HEK293T (cell line): ENCODE measurements around the gene GRK7.

Experiments
- CTCF ChIA-PET: fragments of 350-600 bp; formaldehyde crosslinking; extraction: SDS; loops from one replicate; lab custom pipeline; 2021; ENCODE audit warnings: antibody characterized with exemption, inconsistent platforms; lab: Yijun Ruan, JAX
- POLR2A ChIA-PET: fragments of 350-600 bp; formaldehyde crosslinking; extraction: SDS; loops from one replicate; lab custom pipeline; 2020; ENCODE audit warnings: antibody characterized with exemption, inconsistent platforms; lab: Yijun Ruan, JAX
- DNase-seq: peaks from one replicate; pipeline ENCODE4 v3.0.0; 2012; ENCODE audit warnings: mixed read lengths; ENCODE audit errors: extremely low spot score
- ARNT ChIP-seq: fragments of 450-650 bp; IDR thresholded peaks from 2 replicates; pipeline ENCODE4 v1.6.1; 2017; ENCODE audit warnings: mild to moderate bottlenecking
- BHLHE40 ChIP-seq: fragments of 450-650 bp; IDR thresholded peaks from 2 replicates; pipeline ENCODE4 v1.6.1; 2016; ENCODE audit warnings: mild to moderate bottlenecking, moderate library complexity, borderline replicate concordance
- CTBP1 ChIP-seq: fragments of 450-650 bp; IDR thresholded peaks from 2 replicates; pipeline ENCODE4 v1.6.1; 2016; ENCODE audit warnings: borderline replicate concordance
- ELF4 ChIP-seq: fragments of 450-650 bp; IDR thresholded peaks from 2 replicates; pipeline ENCODE4 v1.6.1; 2017; ENCODE audit warnings: antibody characterized with exemption
- FOXA1 ChIP-seq: fragments of 450-650 bp; IDR thresholded peaks from 2 replicates; pipeline ENCODE4 v1.6.1; 2016; ENCODE audit warnings: mild to moderate bottlenecking
- FOXK2 ChIP-seq: fragments of 450-650 bp; IDR thresholded peaks from 2 replicates; pipeline ENCODE4 v1.6.1; 2016; ENCODE audit warnings: mild to moderate bottlenecking
- FOXM1 ChIP-seq: fragments of 450-650 bp; IDR thresholded peaks from 2 replicates; pipeline ENCODE4 v1.6.1; 2017; ENCODE audit warnings: mild to moderate bottlenecking, borderline replicate concordance
- HDGF ChIP-seq: fragments of 450-650 bp; IDR thresholded peaks from 2 replicates; pipeline ENCODE4 v1.6.1; 2017; ENCODE audit warnings: antibody characterized with exemption, borderline replicate concordance
- L3MBTL2 ChIP-seq: fragments of 450-650 bp; conservative IDR thresholded peaks from 2 replicates; pipeline ENCODE4 v1.6.1; 2016; ENCODE audit warnings: mild to moderate bottlenecking
- LEF1 ChIP-seq: fragments of 450-650 bp; IDR thresholded peaks from 2 replicates; pipeline ENCODE4 v1.6.1; 2017; ENCODE audit warnings: mild to moderate bottlenecking, borderline replicate concordance
- NFRKB ChIP-seq: fragments of 450-650 bp; IDR thresholded peaks from 2 replicates; pipeline ENCODE4 v1.6.1; 2016; ENCODE audit warnings: mild to moderate bottlenecking, moderate library complexity
- SP1 ChIP-seq: fragments of 450-650 bp; IDR thresholded peaks from 2 replicates; pipeline ENCODE4 v1.6.1; 2017
- SUZ12 ChIP-seq: fragments of 450-650 bp; IDR thresholded peaks from 2 replicates; pipeline ENCODE4 v1.6.1; 2016; ENCODE audit warnings: mild to moderate bottlenecking
- TARDBP ChIP-seq: fragments of 450-650 bp; IDR thresholded peaks from 2 replicates; pipeline ENCODE4 v1.6.1; 2016
- ZNF384 ChIP-seq: fragments of 450-650 bp; IDR thresholded peaks from 2 replicates; pipeline ENCODE4 v1.6.1; 2016
- TF ChIP-seq, protein P1 (sequence below): fragments of 450-650 bp; IDR thresholded peaks from 2 replicates; pipeline ENCODE4 v1.6.1; 2016

The GRK7 gene

DNA sequence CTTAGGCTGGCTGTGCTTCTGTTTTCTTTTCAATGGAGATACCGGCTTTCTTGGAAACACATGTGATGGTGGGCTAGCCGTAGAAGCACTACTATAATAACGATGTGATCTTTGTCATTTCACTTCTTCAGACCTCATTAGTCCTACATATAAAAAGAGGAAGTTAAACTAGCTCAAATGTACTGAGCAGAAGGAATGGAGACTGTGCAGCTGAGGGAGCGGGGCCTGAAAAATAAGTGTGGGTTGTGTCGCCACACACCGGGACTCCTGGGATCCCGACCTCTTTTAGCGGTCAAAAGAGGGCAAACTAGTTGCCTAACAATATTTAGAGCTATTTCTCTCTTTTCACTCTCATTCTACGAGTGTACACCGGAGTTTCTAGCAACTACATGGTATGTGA lies 26.1 kb upstream of the GRK7 start:
- DNase-seq, result no peak
- CTCF ChIA-PET, result no interaction called here
- TF ChIP-seq ARNT (no peak), CTBP1 (no peak), BHLHE40 (no peak), SP1 (no peak), HDGF (no peak), FOXK2 (no peak), ZNF384 (no peak)
- POLR2A ChIA-PET, result interaction anchor here (0.8 kb wide), 1 partner anchor 14 kb away, joined by 3 read pairs; no protein-coding TSS in a partner anchor

DNA sequence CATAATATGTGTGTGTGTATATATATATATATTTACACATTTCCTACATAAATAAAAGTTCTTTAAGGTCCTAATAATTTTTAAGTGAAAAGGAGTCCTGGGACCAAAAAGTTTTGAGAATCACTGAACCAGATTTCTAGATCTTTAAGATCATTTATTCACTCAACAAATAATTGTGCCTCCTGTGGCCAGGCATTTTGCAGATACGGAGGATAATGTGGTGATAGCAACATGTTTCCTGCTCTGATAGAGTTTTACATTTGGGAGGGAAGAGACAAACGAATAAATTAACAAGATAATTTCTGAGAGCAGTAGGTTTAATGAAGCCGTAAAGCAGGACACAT lies 25.6 kb upstream of the GRK7 start:
- ChIA-PET CTCF (no interaction called here), POLR2A (interaction anchor here (1.1 to 1.7 kb wide), 3 partner anchors 138 to 175 kb away, joined by 3 to 11 read pairs (median 5); no protein-coding TSS in a partner anchor)
- TF ChIP-seq LEF1 (no peak), FOXM1 (no peak), CTBP1 (no peak), ELF4 (no peak), FOXA1 (no peak), ARNT (no peak), SP1 (no peak), SUZ12 (no peak), BHLHE40 (no peak), HDGF (no peak)
- no peak for DNase-seq

DNA sequence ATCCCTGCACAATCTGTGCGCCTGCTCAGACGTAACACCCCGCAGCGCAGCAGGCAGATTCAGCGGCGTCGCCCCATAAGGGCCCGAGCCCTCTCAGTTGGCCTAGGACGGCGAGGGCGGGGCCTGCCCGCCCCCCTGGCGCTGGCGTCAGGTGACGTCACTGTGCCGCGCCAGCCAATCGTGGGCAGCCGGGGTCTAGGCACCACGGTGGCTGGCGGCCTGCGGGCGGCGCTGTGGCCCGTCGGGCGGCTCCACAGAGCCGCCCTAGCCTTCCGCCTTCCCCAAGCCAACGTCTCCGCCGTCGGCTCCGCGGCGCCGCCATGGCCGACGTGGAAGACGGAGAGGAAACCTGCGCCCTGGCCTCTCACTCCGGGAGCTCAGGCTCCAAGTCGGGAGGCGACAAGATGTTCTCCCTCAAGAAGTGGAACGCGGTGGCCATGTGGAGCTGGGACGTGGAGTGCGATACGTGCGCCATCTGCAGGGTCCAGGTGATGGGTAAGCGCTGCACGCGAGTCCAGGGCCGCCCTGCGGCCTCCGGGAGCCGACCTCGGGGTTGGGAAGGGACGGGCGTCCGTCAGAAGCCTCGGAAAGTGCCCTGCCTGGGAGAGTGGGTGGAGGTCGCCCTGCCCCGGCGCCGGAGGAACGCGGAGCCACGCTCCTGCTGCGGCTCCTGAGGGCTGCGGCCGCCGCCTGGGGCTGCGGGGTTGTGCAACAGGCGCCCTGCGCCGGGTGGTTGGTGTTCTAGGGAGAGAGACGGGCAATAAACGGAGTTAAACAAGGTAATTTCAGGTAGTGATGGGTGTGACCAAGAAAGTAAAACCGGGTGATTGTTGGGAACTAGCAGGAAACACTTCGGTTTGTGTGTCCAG lies 25.0 kb upstream of the GRK7 start, which contains the start of gene RNF7:
RNF7 (plus strand) TSS at position 277 of the 869 bp plus-strand sequence; CDS start at position 321, 44 bp downstream.
- CTCF ChIA-PET, result interaction anchor here (0.7 to 1.4 kb wide), 3 partner anchors 15 to 137 kb away, joined by 4 to 6 read pairs (median 5); no protein-coding TSS in a partner anchor

DNA sequence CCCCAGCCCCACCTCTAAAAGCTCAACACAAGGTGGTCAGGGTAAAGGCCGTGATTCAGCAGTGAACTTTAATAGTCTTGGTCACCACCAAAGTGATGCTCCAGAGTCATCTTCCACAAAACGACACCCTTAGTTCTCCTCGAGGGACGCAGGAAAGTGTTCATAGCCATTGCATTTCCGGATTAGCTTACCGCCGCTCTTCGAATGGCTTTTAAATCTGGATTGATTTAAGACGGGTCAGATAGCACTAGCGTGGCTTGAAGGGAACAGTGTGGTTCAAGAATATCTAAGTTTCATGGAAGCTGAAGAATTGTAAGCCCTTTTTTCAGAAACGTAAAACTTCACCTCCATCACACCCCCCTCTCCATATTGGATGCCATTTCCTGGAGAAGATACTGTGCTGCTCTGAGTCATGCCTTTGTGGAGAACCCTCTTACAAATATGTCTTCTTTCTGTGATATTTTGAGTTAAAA lies 24.3 kb upstream of the GRK7 start:
- ChIA-PET POLR2A (interaction anchor here (1.1 to 1.7 kb wide), 3 partner anchors 136 to 174 kb away, joined by 3 to 11 read pairs (median 5); no protein-coding TSS in a partner anchor), CTCF (interaction anchor here (0.7 to 1.4 kb wide), 3 partner anchors 16 to 136 kb away, joined by 4 to 6 read pairs (median 5); no protein-coding TSS in a partner anchor)
- no peak for DNase-seq
- no peak for TF ChIP-seq SUZ12
- TF ChIP-seq FOXK2, result no peak
- no peak for TF ChIP-seq FOXA1
- no peak for TF ChIP-seq BHLHE40
- TF ChIP-seq LEF1, result no peak
- no peak for TF ChIP-seq ARNT
- TF ChIP-seq CTBP1, result no peak
- no peak for TF ChIP-seq L3MBTL2
- no peak for TF ChIP-seq TARDBP
- TF ChIP-seq NFRKB, result no peak
- TF ChIP-seq HDGF, result no peak
- TF ChIP-seq ELF4, result no peak
- no peak for TF ChIP-seq ZNF384
- TF ChIP-seq SP1, result no peak
- TF ChIP-seq FOXM1, result no peak
- TF ChIP-seq, protein P1, sequence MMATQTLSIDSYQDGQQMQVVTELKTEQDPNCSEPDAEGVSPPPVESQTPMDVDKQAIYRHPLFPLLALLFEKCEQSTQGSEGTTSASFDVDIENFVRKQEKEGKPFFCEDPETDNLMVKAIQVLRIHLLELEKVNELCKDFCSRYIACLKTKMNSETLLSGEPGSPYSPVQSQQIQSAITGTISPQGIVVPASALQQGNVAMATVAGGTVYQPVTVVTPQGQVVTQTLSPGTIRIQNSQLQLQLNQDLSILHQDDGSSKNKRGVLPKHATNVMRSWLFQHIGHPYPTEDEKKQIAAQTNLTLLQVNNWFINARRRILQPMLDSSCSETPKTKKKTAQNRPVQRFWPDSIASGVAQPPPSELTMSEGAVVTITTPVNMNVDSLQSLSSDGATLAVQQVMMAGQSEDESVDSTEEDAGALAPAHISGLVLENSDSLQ, result no peak

More for the DNA sequence above, 25.0 kb upstream of the GRK7 start, which contains the start of gene RNF7:
- TF ChIP-seq FOXA1 (no peak), HDGF (no peak), LEF1 (no peak; the same call in 1 of the 2 replicates), FOXM1 (no peak; the same call in 1 of the 2 replicates), L3MBTL2 (no peak; the same call in 1 of the 2 replicates), FOXK2 (no peak), ELF4 (no peak)
- TF ChIP-seq, protein P1, result no peak
- POLR2A ChIA-PET, result interaction anchor here (1.1 to 1.7 kb wide), 3 partner anchors 137 to 175 kb away, joined by 3 to 11 read pairs (median 5); no protein-coding TSS in a partner anchor
- peak; percentile 98 for DNase-seq

DNA sequence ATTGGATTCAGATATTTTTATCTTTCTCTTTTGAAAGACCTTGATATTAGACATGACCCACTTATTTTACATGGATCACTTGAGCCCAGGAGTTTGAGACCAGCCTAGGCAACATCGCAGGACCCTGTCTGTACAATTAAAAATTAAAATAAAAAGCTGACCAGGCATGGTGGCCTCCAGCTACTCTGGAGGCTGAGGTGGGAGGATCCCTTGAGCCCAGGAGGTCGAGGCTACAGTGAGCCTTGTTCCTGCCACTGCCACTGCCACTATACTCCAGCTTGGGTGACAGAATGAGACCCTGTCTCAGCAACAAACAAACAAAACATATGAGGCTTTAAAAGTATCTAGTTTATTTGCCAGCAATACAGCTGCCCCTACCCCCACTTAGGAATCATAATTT lies 23.5 kb upstream of the GRK7 start:
- POLR2A ChIA-PET, result interaction anchor here (0.7 kb wide), 1 partner anchor 139 kb away, joined by 3 read pairs; no protein-coding TSS in a partner anchor
- TF ChIP-seq TARDBP (no peak), ELF4 (no peak), FOXK2 (no peak)
- CTCF ChIA-PET, result interaction anchor here (0.6 to 1.2 kb wide), 2 partner anchors 21 to 136 kb away, joined by 3 read pairs; no protein-coding TSS in a partner anchor
- no peak for DNase-seq

DNA sequence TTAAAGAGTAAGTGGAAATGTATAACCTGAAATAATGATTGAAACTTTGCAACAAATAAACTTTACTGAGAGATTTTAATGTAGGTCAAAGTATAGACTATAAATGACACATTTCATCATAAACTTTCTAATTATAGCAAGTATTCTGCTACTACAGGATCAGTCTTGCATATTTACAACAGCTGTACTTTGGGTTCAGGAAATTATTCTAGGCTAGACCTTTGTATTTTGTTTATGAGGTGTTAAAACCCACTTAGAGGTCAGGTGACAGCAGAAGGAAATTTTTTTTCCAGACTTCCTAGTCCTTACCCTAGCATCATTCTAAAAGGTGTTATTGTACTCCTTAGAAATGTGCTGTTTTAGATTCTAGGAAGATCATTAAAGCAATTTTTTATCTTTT lies 22.9 kb upstream of the GRK7 start:
- ChIA-PET CTCF (interaction anchor here (0.6 to 1.2 kb wide), 2 partner anchors 22 to 135 kb away, joined by 3 read pairs; no protein-coding TSS in a partner anchor), POLR2A (interaction anchor here (0.7 kb wide), 1 partner anchor 138 kb away, joined by 3 read pairs; no protein-coding TSS in a partner anchor)
- TF ChIP-seq FOXM1 (no peak), BHLHE40 (no peak)
- TF ChIP-seq, protein P1, result no peak
- DNase-seq, result no peak
